OCI-LY7 (cell line): ENCODE measurements around the gene TACC3. TPM values are rescaled to one million over a fixed set of nuclear protein-coding genes. Genes with fewer than 3 reads are reported as not detected.

ENCODE experiments used
- BruUV-seq: library from RNA; stranded (reverse); fragments of 400-500 nt; replicated peaks from 2 replicates; lab custom pipeline; 2021; lab: Mats Ljungman, UMichigan
- CTCF ChIA-PET: fragments of 300-600 bp; sonication (Branson Sonifier 250); formaldehyde crosslinking; loops from one replicate; lab custom pipeline; 2022; ENCODE audit warnings: antibody characterized with exemption; ENCODE audit not compliant: unreplicated experiment; lab: Charles Lee
- POLR2A ChIA-PET: fragments of 300-600 bp; sonication (Branson Sonifier 250); formaldehyde crosslinking; loops from one replicate; lab custom pipeline; 2022; ENCODE audit warnings: antibody characterized with exemption; lab: Charles Lee
- DNase-seq: peaks from one replicate; pipeline ENCODE4 v3.0.0-alpha.2; 2015; ENCODE audit warnings: low spot score
- H2AFZ ChIP-seq: fragments of 200-600 bp; sonication (generic), shearing (Covaris generic); 2 replicates; pipeline ENCODE4 v1.6.1; 2014; ENCODE audit warnings: mild to moderate bottlenecking, antibody characterized with exemption, low read length, moderate library complexity
- H3K27ac ChIP-seq: fragments of 200-600 bp; sonication (generic); 2 replicates; pipeline ENCODE4 v1.5.1; 2014; ENCODE audit warnings: mixed run types, low read depth, mild to moderate bottlenecking, moderate library complexity, low read length, inconsistent platforms; ENCODE audit not compliant: poor library complexity, severe bottlenecking
- H3K36me3 ChIP-seq: fragments of 200-600 bp; sonication (generic); 2 replicates; pipeline ENCODE4 v1.6.1; 2014; ENCODE audit warnings: mild to moderate bottlenecking, antibody characterized with exemption, low read length, moderate library complexity, mixed read lengths; ENCODE audit not compliant: insufficient read depth
- H3K4me1 ChIP-seq: fragments of 200-600 bp; sonication (generic); 2 replicates; pipeline ENCODE4 v1.5.1; 2014; ENCODE audit warnings: mild to moderate bottlenecking, low read length; ENCODE audit not compliant: insufficient read depth, poor library complexity, severe bottlenecking
- H3K4me2 ChIP-seq: fragments of 200-600 bp; sonication (generic); 2 replicates; pipeline ENCODE4 v1.6.1; 2014; ENCODE audit warnings: mild to moderate bottlenecking, low read length
- H3K4me3 ChIP-seq: fragments of 200-600 bp; sonication (generic); 2 replicates; pipeline ENCODE4 v1.5.1; 2014; ENCODE audit warnings: mild to moderate bottlenecking, low read depth, low read length; ENCODE audit not compliant: poor library complexity, severe bottlenecking
- H3K79me2 ChIP-seq: fragments of 200-600 bp; sonication (generic); 2 replicates; pipeline ENCODE4 v1.6.1; 2016; ENCODE audit warnings: low read depth, mild to moderate bottlenecking, low read length, moderate library complexity, mixed read lengths; ENCODE audit not compliant: insufficient read depth
- H3K9me2 ChIP-seq: fragments of 200-600 bp; sonication (generic); 2 replicates; pipeline ENCODE4 v1.6.1; 2016; ENCODE audit warnings: mild to moderate bottlenecking, low read length, mixed read lengths; ENCODE audit not compliant: insufficient read depth
- H3K9me3 ChIP-seq: fragments of 200-600 bp; sonication (generic); 2 replicates; pipeline ENCODE4 v1.6.1; 2014; ENCODE audit warnings: mild to moderate bottlenecking, mixed run types, low read length, mixed read lengths
- H4K20me1 ChIP-seq: fragments of 200-600 bp; sonication (generic); 2 replicates; pipeline ENCODE4 v1.6.1; 2014; ENCODE audit warnings: mild to moderate bottlenecking, antibody characterized with exemption, low read length, moderate library complexity, mixed read lengths; ENCODE audit not compliant: insufficient read depth
- CTCF ChIP-seq: fragments of 200-600 bp; sonication (generic); conservative IDR thresholded peaks from 2 replicates; pipeline ENCODE4 v1.5.1; 2014; ENCODE audit warnings: mild to moderate bottlenecking, antibody characterized with exemption, low read length, moderate library complexity, mixed read lengths
- EZH2phosphoT487 ChIP-seq: fragments of 200-600 bp; sonication (generic); IDR thresholded peaks from 2 replicates; pipeline ENCODE4 v1.6.1; 2018; ENCODE audit warnings: low read depth, borderline replicate concordance, mild to moderate bottlenecking, mixed run types, antibody characterized with exemption, low read length, moderate library complexity, mixed read lengths
- intact Hi-C: fragments of 100-400 bp; cut with micrococcal nuclease; formaldehyde crosslinking; loops from one replicate; pipeline ENCODE4 v1.10.0; 2022; ENCODE audit not compliant: unreplicated experiment
- total RNA-seq, 2 experiments: library from RNA; depleted of rRNA in 1 of 2; stranded (reverse); fragments of >200 nt in 1 of 2; shearing (Covaris generic) in 1 of 2; gene quantifications; 2 replicates each; pipeline ENCODE4 v1.2.3, GENCODE V29; 2014 to 2022

TACC3 gene
- total RNA-seq, 2 experiments from 2014 or later, result 100 to 257 TPM

- H3K4me2 ChIP-seq, result no peak overlapping the region
- no peaks in the 10 kb centered on the region for H3K9me2 ChIP-seq
- CTCF ChIA-PET, result no interaction called here
- DNase-seq, result no peak
- intact Hi-C loops, result loop anchor here (2.0 kb wide), 1 partner anchor 19 kb away; no protein-coding TSS in a partner anchor
- H3K27ac ChIP-seq, result no peak overlapping the region
- no TSS peak for BruUV-seq
- POLR2A ChIA-PET, result no interaction called here
- H3K4me3 ChIP-seq, result no peak overlapping the region
- H3K36me3 ChIP-seq, result peaks cover 95% of the 10 kb centered on the region
- peaks cover 26% of the 10 kb centered on the region for H4K20me1 ChIP-seq
- TF ChIP-seq EZH2phosphoT487 (no peak), CTCF (no peak)
- H2AFZ ChIP-seq, result no peak overlapping the region
- no peaks in the 10 kb centered on the region for H3K9me3 ChIP-seq
- peaks cover 84% of the 10 kb centered on the region for H3K79me2 ChIP-seq
- peaks cover 39% of the 10 kb centered on the region for H3K4me1 ChIP-seq
Observed at GRCh38 chr4:1727117-1728031, 6.1 kb downstream of the TACC3 start.

- no peaks in the 10 kb centered on the region for H3K9me3 ChIP-seq
- intact Hi-C loops, result no loop called here
- no peak overlapping the region for H2AFZ ChIP-seq
- BruUV-seq, result no TSS peak
- peaks cover 83% of the 10 kb centered on the region for H3K79me2 ChIP-seq
- ChIA-PET CTCF (interaction anchor here (1.1 kb wide), 1 partner anchor 36 kb away, joined by 3 read pairs; no protein-coding TSS in a partner anchor), POLR2A (no interaction called here)
- no peaks in the 10 kb centered on the region for H3K9me2 ChIP-seq
- H3K4me1 ChIP-seq, result peaks cover 32% of the 10 kb centered on the region
- DNase-seq, result no peak
- H3K4me2 ChIP-seq, result no peak overlapping the region
- peaks cover 26% of the 10 kb centered on the region for H4K20me1 ChIP-seq
- no peak overlapping the region for H3K4me3 ChIP-seq
- no peak for TF ChIP-seq EZH2phosphoT487
- TF ChIP-seq CTCF, result no peak
- H3K27ac ChIP-seq, result no peak overlapping the region
- peaks cover 100% of the 10 kb centered on the region for H3K36me3 ChIP-seq
Observed at GRCh38 chr4:1728061-1728980, 7.0 kb downstream of the TACC3 start.
